HepG2 (cell line): Measurements from ENCODE around the gene FBN2. TPM values are rescaled to one million over a fixed set of nuclear protein-coding genes. Genes with fewer than 3 reads are reported as not detected.

Experiments
- ATAC-seq: fragments of 200-7000 bp; cut with Tn5 transposase; 3 replicates; pipeline ENCODE4 v1.9.1; 2020; ENCODE audit warnings: mild to moderate bottlenecking, moderate library complexity
- BruUV-seq: library from RNA; stranded (reverse); fragments of 400-500 nt; replicated peaks from 2 replicates; lab custom pipeline; 2021; lab: Mats Ljungman, UMichigan
- CTCF ChIA-PET: fragments of 300-600 bp; formaldehyde crosslinking; extraction: SDS; loops from one replicate; lab custom pipeline; 2021; ENCODE audit warnings: low total read pairs, inconsistent platforms, low intra/inter-chr PET ratio; lab: Yijun Ruan, JAX
- POLR2A ChIA-PET: fragments of 350-600 bp; sonication (Branson Sonifier 250); formaldehyde crosslinking; loops from one replicate; lab custom pipeline; 2020; ENCODE audit warnings: antibody characterized with exemption, inconsistent platforms; lab: Yijun Ruan, JAX
- DNase-seq: peaks from one replicate; pipeline ENCODE4 v3.0.0-alpha.2; 2015; ENCODE audit warnings: low spot score
- FAIRE-seq: peaks from 3 replicates; lab custom pipeline; 2011; peaks lifted over from hg19 to GRCh38; lab: Jason Lieb, UNC
- H2AFZ ChIP-seq: one replicate; pipeline ENCODE4 v1.6.1; 2011; ENCODE audit warnings: low read length, inconsistent platforms
- H3K27ac ChIP-seq: fragments of 300-600 bp; 3 replicates; pipeline ENCODE4 v1.8.0; 2011; ENCODE audit warnings: mixed run types, mild to moderate bottlenecking, mixed read lengths, low read length, inconsistent platforms; ENCODE audit not compliant: insufficient read depth; ENCODE audit errors: extremely low read length
- H3K27me3 ChIP-seq, 2 experiments: fragments of 200-600 bp in 1 of 2; 2 replicates in 1 of 2; 3 replicates in 1 of 2; pipeline versions ENCODE4 v1.6.0 to v1.8.0; 2011; ENCODE audit warnings: low read length in 2 of 2, mild to moderate bottlenecking in 2 of 2, moderate library complexity in 2 of 2, inconsistent platforms in 1 of 2; ENCODE audit not compliant: insufficient read depth in 2 of 2, control insufficient read depth in 1 of 2
- H3K36me3 ChIP-seq, 2 experiments: fragments of 200-600 bp in 1 of 2; replicated peaks in 1 of 2; 2 replicates in 1 of 2; 3 replicates in 1 of 2; pipeline versions ENCODE4 v1.5.1 to v1.8.0; 2011; ENCODE audit warnings: low read length in 2 of 2, inconsistent platforms in 1 of 2; ENCODE audit not compliant: insufficient read depth in 2 of 2, control insufficient read depth in 1 of 2
- H3K4me1 ChIP-seq: 2 replicates; pipeline ENCODE4 v1.5.1; 2012; ENCODE audit warnings: low read length, inconsistent platforms; ENCODE audit not compliant: insufficient read depth
- H3K4me2 ChIP-seq: 2 replicates; pipeline ENCODE4 v1.6.0; 2011; ENCODE audit warnings: low read depth, low read length, inconsistent platforms
- H3K4me3 ChIP-seq, 3 experiments: fragments of 200-600 bp in 1 of 3; sonication (generic), shearing (Covaris generic) in 1 of 3; replicated peaks in 1 of 3; 2 replicates each; pipeline ENCODE4 v1.5.1; 2011 to 2016; ENCODE audit warnings: low read length in 3 of 3, inconsistent platforms in 2 of 3, low read depth in 2 of 3, mild to moderate bottlenecking in 2 of 3, control low read depth in 1 of 3, mixed read lengths in 1 of 3; ENCODE audit not compliant: insufficient read depth in 1 of 3
- H3K79me2 ChIP-seq: one replicate; pipeline ENCODE4 v1.6.1; 2011; ENCODE audit warnings: low read length, inconsistent platforms; ENCODE audit not compliant: insufficient read depth
- H3K9ac ChIP-seq: 2 replicates; pipeline ENCODE4 v1.6.0; 2011; ENCODE audit warnings: mild to moderate bottlenecking, low read depth, low read length, inconsistent platforms; ENCODE audit not compliant: insufficient read depth
- H3K9me3 ChIP-seq: 2 replicates; pipeline ENCODE4 v1.5.1; 2012; ENCODE audit warnings: mild to moderate bottlenecking, low read length
- H4K20me1 ChIP-seq: 2 replicates; pipeline ENCODE4 v1.6.0; 2011; ENCODE audit warnings: inconsistent platforms, mild to moderate bottlenecking, low read length, moderate library complexity; ENCODE audit not compliant: insufficient read depth
- AGO1 ChIP-seq: fragments of 200-400 bp; formaldehyde crosslinking; IDR thresholded peaks from 2 replicates; pipeline ENCODE4 v1.6.1; 2017; ENCODE audit warnings: mild to moderate bottlenecking, low read depth, low read length, moderate library complexity; ENCODE audit not compliant: poor library complexity, severe bottlenecking
- CSRNP1 ChIP-seq: sonication (generic); formaldehyde crosslinking; IDR thresholded peaks from 2 replicates; pipeline ENCODE4 v1.8.1; 2023; ENCODE audit warnings: mild to moderate bottlenecking, missing genetic modification reagents
- MAFK ChIP-seq, 2 experiments: IDR thresholded peaks in 1 of 2; conservative IDR thresholded peaks in 1 of 2; 2 replicates each; pipeline ENCODE4 v1.6.1; 2011; ENCODE audit warnings: improper control_type of control experiment in 2 of 2, low read length in 2 of 2
- ZNF607 ChIP-seq: sonication (generic); formaldehyde crosslinking; IDR thresholded peaks from 2 replicates; pipeline ENCODE4 v1.5.1; 2020; ENCODE audit warnings: missing genetic modification reagents, mild to moderate bottlenecking, borderline replicate concordance
- ZSCAN25 ChIP-seq: sonication (generic); formaldehyde crosslinking; IDR thresholded peaks from 2 replicates; pipeline ENCODE4 v1.8.0; 2022; ENCODE audit warnings: mild to moderate bottlenecking, missing genetic modification reagents
- ZUFSP ChIP-seq: sonication (generic); formaldehyde crosslinking; IDR thresholded peaks from 2 replicates; pipeline ENCODE4 v1.9.0; 2021; ENCODE audit warnings: missing genetic modification reagents, mild to moderate bottlenecking, borderline replicate concordance
- WGBS: methylation state at CpG from one replicate; pipeline ENCODE4 v1.1.6; 2017; ENCODE audit warnings: low lambda C conversion rate; 5-methylcytosine and 5-hydroxymethylcytosine counted together
- in situ Hi-C: cut with HindIII; loops from 2 replicates; pipeline ENCODE4 v1.10.0; 2017; ENCODE audit warnings: low pct_unique_long_range_greater_than_20kb; ENCODE audit not compliant: extremely low pct_ligation_motif_present
- intact Hi-C: fragments of 100-400 bp; cut with micrococcal nuclease; formaldehyde crosslinking; loops from one replicate; pipeline ENCODE4 v1.10.0; 2022; ENCODE audit not compliant: unreplicated experiment
- polyA plus RNA-seq, 8 experiments: library from polyadenylated mRNA; depleted of rRNA in 3 of 8; stranded (reverse) in 7 of 8; unstranded in 1 of 8; fragments of >200 nt; fragmentation: Illumina TruSeq in 4 of 8; extraction: Trizol in 4 of 8; gene quantifications; 2 replicates each; pipeline versions ENCODE4 v1.2.1 to v1.2.3, GENCODE V29; 2011 to 2016; ENCODE audit warnings: low read depth in 4 of 8, missing spikeins in 1 of 8, mixed read lengths in 1 of 8; ENCODE audit not compliant: insufficient read depth in 1 of 8
- total RNA-seq, 5 experiments: library from RNA; depleted of rRNA; stranded (reverse); fragments of >200 nt; fragmentation: Illumina TruSeq; extraction: Trizol; gene quantifications; 2 replicates each; pipeline ENCODE4 v1.2.3, GENCODE V29; 2016; ENCODE audit warnings: low read depth in 1 of 5

The FBN2 gene
- total and polyA plus RNA-seq, 2 of the 13 experiments (the other 11 are each of a cell fraction or from before 2014, with no cell fraction given), result not detected

- no TSS peak for BruUV-seq
- FAIRE-seq (no peak), DNase-seq (no peak), ATAC-seq (no peak)
- POLR2A ChIA-PET, result no interaction called here
- intact Hi-C loops, result no loop called here
- Histone ChIP-seq H3K4me2 (no peak overlapping the region), H3K27ac (no peak overlapping the region), H2AFZ (no peak overlapping the region), H3K36me3 (no peaks in the 10 kb centered on the region), H3K4me1 (no peaks in the 10 kb centered on the region), H3K9me3 (no peaks in the 10 kb centered on the region), H3K79me2 (no peaks in the 10 kb centered on the region), H4K20me1 (no peaks in the 10 kb centered on the region)
- in situ Hi-C loops, result no loop called here
- WGBS, result 25% methylated on average over 8 of the region's 8 CpGs
- no peak for TF ChIP-seq AGO1
- TF ChIP-seq CSRNP1 (CRISPR knock-in tag), result no peak
- no peak for TF ChIP-seq ZSCAN25 (CRISPR knock-in tag)
- TF ChIP-seq ZUFSP (CRISPR knock-in tag), result no peak
- no peak for TF ChIP-seq ZNF607 (CRISPR knock-in tag)
- peak in 1 of 2 experiments; percentile 21; a peak in 1 of 4 replicates for TF ChIP-seq MAFK (conservative IDR thresholded peaks at IDR 0.05 in 1 of 2, IDR thresholded peaks at IDR 0.05 in 1 of 2; ENCODE audit: low read length in 2 of 2)
- TF ChIP-seq, all 625 proteins: peak for 1
- CTCF ChIA-PET, result no interaction called here
- no peaks in the 10 kb centered on the region for H3K27me3 ChIP-seq
- H3K9ac ChIP-seq, result no peak overlapping the region
- no peak overlapping the region for H3K4me3 ChIP-seq
These were observed 209.6 kb downstream of the FBN2 start for GRCh38 chr5:128328446-128328845.
